NCI-H82 treated with DMSO at 0.1 percent for 48 hours (cell line): Measurements from ENCODE around the gene GNAI3.
A peak's percentile ranks its signal among the peaks of the same experiment; 100 is the strongest.

Source experiments
- DNase-seq: peaks from one replicate; lab custom pipeline; 2025; ENCODE audit not compliant: unreplicated experiment; lab: John Stamatoyannopoulos, UW

The GNAI3 gene

DNA sequence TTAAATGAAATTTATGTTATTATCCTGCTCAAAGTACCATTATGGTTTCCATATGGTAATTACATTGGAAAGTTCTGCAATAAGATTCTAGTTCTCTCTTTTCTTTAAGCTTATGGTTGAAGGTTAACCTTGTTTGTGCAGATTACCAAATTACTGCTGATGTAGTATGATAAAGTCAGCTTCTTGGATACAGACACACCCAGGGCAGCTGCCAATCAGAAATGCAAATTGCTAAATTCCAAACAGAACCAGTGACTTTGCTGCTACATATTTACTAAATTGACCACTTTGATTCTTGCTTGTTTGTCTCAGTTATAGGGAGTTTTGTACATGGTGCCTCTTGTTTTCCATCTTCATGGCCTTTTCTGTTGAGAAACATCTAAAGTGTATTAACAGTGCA lies 44.5 kb downstream of the GNAI3 start:
- DNase-seq: no peak

DNA sequence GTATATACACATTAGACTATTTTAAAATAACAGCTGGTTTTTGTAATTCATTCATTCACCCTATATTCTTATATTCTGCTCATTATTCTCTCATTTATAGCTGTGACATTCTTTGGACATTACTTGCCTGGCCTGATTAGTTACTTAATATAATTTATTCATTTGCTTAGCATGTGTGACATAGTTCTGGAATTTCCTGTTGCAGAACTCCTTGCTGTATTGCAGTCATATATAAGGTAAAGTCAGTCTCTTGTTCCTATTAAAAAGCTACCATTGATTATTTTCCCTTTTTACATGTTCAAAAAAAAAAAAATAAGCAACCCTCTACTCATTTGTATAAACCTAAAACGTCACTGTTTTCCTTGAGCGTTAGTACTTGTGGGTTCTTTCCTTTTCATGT lies 47.1 kb downstream of the GNAI3 start:
- DNase-seq: no peak

DNA sequence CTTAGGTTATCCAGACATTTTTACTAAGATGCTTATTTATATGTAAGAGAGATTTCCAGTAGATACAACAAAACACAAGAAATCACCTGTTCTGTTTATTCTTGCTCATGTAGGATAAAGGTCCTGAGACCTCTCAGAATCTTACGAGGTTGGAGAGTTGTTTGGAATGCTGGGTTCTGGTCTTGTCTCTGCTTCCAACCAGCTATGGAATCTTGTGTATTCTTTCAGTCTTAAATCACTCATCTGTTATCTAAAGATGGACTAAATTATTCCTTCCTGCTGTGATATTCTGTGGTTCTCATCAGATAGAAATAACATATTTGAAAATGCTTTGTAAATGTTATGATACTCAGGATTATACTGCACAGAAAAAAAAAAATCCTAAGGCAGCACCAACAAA lies 49.7 kb downstream of the GNAI3 start:
- no peak for DNase-seq

DNA sequence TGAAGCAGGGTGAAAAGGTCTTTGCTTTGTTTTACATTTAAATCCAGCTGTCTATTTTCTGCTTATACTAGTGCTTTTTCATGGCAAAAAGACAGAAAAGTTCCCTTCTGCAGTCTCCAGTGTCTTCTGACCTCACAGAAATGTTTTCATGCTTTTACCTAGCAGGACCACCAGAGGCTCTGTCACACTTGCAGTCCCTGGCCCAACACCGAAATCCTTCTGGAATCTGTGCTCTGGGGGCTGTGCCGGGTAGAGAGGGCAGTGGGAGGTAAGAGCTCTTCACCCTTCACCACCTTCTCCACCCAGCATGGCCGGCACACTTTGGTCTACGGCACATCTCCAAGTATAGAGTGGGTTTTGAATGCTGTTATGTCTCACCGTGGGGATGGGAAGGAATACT lies 50.2 kb downstream of the GNAI3 start:
- peak; percentile 20 for DNase-seq

DNA sequence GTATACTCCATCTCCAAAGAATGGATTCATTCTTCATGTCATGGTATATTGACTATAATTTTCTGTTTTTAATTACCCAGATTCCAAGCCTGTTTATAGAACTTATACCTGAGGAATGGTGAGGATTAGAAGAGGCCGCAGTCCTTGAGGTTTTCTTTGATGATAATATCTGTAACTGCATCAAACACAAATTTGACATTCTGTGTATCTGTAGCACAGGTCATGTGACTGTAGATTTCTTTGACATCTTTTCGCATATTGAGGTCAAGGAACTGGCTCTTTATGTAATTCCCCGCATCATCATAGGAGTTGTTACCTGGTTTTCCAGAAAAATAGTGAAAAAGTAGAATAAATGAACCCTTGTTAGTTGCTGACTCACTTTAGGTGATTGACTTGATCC lies 54.8 kb downstream of the GNAI3 start:
- no peak for DNase-seq

DNA sequence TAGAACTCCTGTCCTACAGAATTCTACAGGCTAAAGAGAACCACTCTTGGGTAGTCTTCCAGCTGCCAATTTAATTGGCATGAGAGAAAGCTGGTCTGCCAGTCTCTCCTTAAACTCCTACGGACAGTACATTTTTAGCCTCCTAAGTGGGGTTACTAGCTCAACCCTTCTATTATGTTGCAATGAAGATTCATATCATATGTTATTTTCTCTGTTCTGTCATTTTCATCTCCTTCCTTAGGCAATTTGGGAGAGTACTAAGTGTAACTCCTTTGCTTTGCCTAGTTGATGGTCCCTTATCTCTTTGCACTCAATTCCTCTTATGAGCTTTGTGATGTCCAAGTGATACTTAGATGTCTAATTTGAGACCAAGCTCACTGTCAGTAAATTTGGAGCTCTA lies 57.0 kb downstream of the GNAI3 start:
- no peak for DNase-seq

DNA sequence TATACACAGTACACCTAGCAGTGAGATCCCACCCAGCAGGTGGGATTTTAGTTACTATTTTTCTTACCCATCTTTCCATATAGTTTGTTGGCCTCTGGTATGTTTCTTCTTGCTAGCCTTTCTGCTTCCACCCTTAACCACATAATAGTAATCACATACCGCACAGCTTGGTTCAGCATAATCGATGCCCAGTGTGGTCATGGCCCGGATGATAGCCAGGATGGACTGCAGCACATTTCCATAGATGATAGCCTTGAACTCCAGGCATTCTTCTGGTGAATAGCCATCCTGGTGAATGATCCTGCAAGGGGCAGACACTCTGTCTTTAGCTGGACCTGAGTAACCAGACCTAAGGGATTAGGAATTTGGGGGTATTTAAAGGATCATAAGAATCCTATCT lies 61.5 kb downstream of the GNAI3 start:
- no peak for DNase-seq

DNA sequence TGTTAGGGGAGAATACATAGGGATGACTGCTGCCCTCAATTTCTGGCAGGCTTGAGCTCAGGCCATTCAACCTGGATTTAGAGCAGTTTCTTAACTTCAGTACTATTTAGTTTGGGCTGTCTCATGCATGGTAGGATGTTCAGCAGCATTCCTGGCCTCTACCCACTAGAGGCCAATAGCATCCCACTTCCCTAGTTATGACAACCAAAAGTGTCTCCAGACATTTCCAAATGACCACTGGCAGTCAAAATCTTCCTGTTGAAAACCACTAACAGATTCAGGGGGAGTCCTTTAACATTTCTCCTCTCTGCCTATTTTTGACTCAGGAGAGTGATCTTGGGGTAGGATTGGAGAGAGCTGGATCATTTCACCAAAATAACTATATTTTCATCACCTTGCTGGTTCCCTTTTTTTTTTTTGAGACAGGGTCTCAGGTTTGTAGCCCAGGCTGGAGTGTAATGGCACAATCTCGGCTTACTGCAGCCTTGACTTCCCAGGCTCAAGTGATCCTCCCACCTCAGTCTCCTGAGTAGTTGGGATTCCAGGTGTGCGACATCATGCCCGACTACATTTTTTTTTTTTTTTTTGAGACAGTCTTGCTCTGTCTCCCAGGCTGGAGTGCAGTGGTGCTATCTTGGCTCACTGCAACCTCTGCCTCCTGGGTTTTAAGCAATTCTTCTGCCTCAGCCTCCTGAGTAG lies 62.3 kb downstream of the GNAI3 start:
- no peak for DNase-seq

DNA sequence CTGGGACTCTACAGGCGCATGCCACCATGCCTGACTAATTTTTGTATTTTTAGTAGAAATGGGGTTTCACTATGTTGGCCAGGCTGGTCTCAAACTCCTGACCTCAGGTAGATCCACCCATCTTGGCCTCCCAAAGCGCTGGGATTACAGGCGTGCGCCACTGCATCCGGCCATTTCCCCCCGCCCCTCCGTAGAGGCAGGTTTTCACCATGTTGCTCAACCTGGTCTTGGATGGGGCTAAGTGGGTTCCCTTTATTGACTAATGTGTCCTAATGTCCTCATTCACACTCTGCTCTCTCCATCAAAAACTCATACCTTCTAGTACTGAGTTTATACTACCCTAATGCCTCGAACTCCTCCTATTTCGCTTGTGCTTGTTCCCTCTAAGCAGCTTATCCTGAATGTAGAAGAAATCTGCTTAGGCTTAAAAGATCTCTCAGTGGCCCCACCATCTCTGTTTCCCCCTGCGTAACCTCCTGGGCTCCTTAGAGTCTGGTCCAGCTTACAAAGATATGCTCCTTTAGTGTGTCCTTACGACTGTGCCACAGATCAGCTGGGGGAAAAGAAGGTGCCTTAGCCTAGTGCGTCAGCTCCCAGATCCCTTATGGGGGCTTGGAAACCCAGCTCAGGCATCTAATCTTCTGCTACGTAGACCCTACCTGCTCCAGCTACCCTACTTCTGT lies 63.0 kb downstream of the GNAI3 start:
- peak; percentile 98 for DNase-seq

DNA sequence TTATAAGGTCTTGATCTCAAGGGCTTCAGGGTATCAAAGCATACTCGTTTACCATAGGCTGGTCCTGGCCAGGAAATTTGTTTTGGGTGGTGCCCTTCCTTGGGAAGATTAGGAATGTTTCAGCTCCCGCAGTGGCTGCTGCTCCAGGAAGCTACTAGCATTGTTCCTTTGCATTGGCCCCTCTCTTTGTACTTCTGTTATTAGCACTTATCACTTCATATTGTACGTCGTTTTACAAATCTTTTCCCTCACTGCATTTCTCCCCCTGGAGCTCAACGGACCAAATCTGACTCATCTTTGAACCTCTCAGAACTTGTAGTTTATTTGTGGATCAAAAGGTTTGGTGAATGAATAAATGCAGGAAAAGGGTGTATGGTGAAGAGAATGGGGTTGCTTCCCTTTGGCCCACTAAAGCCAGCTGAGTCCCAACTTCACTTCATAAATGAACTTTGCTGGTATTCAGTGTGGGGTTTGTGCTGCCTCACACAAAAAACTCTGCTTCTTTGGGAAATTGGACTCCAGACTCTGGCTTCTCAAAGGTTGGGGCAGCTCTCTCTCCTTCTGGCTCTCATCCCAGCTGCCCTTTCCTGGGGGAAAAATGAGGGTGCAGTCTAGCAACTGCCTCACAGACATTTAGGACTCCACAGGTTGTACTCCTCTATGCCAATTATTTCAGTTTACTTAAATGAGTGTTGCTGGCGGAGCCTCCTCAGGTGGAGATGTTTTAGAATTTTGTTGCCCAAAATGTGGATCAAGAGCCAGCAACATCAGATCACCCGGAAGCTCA lies 65.1 kb downstream of the GNAI3 start:
- no peak for DNase-seq

DNA sequence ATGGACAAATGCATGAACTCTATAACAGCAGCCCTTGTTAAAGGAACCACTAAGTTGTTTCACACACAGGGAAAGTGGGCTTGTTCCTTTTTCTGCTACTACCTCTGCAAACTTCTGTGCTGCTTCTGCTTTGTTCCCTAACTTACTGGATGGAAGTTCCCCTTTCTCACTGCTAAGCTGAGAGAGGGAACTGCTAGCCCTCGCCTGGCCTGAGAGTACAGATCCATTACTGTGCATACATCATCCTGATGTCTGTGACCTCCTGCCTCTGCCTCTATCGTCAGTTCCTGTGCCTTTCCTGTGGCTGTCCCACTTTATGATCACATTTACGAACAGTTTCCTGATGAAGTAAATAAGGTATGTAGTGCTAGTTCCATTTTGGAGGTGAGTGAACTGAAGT lies 67.5 kb downstream of the GNAI3 start:
- DNase-seq: no peak

DNA sequence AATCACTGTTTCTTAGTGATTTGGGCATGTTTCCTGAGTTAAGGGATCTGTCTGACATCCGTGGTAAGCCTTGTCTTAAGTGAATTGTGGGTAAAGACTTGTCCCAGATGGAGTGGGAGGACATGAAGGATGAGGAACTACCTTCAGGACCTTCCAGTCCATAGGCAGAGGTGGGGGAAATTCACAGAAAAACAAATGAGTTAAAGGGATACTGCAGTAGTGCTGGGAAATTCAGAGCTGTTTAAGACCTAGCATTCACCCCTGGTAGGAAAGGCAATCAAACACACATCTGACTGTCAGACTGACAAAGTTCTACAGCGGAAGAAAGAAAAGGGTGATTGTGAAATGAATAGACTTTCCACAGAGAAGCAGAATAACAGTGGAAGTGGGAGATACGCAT lies 68.0 kb downstream of the GNAI3 start:
- DNase-seq: no peak

DNA sequence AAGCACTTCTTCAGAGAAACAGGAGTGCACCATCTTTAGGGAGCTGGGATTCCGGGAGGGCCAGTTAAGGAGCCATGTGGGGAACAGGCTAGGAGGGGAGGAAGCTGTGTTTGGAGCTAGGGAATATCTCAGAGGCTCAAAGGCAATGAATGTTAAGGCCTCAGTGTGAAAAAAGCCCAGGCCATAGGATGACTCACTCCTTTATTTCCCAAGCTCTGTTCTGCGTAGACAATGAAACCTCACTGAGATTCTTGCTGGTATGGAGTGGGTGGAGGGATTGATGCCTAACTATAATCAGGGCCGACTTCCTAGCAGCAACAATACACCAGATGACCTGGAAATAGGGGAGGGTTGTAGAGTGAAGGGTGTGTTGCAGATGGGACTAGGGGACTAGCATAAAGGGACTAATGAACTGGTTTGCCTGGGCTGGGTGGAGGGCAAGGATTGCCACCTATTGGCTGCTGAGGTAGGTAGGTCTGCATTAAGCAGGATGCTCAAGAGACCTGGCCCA lies 68.9 kb downstream of the GNAI3 start:
- DNase-seq: no peak

DNA sequence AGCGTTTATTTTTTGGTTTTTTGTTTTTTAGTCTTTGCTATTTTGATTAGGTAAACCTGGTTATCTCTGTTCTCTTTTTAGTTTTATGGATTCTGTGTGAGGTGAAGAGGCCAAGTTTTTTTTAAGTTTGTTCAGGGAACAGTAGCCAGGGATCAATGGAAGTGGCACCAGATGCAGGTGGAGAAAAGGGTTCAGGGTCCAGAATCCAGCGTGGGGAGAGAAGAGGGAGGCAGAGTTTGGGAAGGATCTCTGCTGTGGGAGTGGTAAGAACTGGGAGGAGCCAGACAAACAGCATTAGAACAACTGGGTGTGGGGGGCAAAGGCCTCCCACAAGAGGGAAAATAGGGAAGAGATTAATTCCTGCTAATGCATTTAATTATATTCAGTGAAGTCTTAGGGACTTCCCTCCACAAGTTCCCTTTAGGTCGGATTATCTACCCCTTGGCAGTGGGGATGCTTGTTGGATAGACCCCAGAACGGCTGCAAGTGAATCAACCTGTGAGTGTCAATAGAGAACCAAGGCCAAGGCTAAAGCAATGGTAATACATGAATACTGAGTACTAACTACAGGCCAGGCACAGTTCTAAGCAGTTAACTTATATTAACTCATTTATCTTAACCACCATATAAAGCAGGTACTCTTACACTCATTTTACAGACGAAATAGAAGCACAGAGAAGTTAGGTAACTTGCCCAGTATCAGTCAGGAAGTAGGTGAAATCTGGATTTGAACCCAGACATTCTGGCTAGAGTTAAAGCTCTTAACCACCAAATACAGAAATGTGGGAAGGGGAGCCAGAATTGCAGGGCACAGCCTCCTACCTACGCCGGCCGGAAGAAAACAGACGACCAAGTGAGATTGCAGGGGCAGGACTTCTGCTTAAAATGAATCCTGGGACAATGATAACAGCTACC lies 70.5 kb downstream of the GNAI3 start:
- DNase-seq: peak; percentile 86

DNA sequence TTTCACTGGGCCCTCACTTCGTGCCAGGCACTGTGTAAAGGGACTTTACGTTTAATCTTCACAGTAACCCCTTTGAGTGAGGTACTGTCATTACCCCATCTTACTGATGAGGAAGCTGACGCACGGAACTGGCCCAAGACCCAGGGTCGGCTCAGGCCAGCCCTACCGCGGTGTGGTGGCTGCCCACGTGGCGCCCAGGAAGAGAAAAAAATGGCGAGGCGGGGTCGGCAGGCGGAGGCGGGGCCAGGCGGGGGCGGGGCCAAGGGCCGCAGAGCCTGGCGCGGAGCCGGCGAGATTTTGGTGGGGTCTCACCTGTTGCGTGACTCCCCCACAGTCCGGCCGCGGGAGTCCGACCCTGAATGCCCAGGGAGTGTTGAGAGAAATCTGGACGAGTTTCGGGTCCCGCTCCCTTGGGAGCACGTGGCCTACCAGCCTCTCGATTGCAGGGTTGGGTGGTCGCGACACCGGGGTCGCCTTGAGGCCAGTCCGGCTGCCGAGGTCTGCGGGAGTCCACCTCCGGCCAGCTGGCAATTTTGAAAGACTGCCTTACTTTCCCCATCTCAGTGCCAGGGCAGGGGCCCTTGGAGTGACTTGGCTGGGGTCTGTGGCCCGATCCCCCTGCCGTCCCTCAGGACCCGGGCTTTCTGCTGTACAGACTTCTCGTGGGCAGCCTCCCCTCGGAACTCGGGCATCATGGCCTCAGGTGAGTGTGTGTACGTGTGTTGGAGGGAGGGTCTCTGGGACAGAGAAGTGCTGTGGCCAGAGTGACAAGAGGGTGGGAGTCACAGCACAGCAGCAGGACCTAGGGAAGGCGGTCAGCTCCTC lies 71.4 kb downstream of the GNAI3 start, which contains the start of the genes AMPD2 and GNAT2:
TSS of gene AMPD2 (plus strand) at position 262 of the 825 bp plus-strand sequence. CDS start 1,339 bp downstream, outside the sequence.
TSS of gene GNAT2 (minus strand) at position 41 of the 825 bp plus-strand sequence. CDS start 6,746 bp downstream, outside the sequence.
- peak; percentile 46 for DNase-seq

DNA sequence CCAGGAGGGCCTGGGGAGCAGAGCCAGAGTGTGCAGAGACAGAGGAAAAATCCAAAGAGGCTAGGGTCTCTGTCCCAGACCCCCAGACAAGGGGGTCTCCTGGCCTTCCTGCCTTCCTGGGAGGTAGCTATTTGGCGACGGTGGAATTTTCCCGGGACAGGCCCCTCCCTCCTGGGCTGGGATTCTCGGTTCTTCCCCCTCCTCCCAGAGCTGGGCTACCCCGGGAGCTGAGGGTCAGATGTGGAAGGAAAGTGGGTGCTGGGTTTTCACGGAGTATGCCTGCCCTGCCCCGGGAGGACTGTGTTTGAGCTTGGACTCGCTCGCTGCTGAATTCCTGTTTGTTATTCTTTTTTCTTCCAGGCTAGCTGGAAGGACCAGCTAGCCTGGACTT lies 72.0 kb downstream of the GNAI3 start:
- no peak for DNase-seq

DNA sequence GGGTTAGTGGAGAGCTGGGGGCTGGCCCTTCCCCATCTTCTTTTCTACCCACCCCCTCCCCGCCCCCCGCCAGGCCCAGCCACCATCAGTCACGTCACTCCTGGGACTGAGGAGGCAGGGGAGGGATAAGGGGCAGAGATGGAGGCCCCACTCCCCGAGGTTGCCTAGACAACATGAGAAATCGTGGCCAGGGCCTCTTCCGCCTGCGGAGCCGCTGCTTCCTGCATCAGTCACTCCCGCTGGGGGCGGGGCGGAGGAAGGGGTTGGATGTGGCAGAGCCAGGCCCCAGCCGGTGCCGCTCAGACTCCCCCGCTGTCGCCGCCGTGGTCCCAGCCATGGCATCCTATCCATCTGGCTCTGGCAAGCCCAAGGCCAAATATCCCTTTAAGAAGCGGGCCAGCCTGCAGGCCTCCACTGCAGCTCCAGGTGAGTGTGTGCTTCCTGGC lies 72.4 kb downstream of the GNAI3 start:
- DNase-seq: peak; percentile 68

DNA sequence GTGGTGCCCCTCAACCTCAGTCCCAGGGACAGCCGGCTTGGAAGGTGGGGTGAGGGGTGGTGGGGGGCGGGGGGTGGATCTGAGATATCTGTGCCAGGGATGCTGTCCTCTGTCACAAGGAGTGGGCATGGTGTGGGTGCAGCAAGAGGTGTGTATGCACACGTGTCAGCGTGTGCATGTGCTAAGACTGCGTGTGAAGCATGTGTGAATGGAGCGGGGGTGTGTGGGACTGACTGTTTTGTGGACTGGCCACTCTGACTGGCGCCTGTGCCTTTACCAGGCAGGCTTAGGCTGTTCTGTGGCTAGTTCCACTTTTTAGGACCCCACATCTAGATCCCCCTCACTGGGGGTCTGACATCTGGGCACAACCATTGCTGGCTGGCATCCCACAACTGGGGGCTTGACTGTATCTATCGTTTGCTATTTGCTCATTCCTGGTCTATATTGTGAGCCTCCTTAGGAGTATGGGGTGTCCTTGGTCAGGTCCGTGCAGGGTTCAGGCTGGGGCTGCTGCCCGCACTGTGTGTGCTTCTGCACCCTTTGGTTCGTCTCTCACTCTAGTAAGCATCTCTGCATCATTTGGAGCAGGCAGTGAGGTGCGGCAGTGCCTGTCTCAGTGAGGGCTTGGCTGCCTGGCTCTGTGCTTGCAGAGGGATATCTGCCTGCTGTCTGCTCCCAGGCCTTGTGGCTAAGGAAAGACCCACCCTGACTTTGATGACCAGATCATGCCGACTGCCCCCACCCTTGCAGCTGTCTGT lies 73.1 kb downstream of the GNAI3 start:
- no peak for DNase-seq
